Testis (tissue), 2 donors: ENCODE measurements around the gene EPS15.

Source experiments
- POLR2A ChIP-seq: fragments of 450-650 bp; IDR thresholded peaks from one replicate; pipeline ENCODE4 v1.6.1; 2017; ENCODE audit warnings: antibody characterized with exemption, mild to moderate bottlenecking, moderate library complexity
- TF ChIP-seq, protein P1 (sequence below), 3 experiments: fragments of 450-650 bp in 2 of 3; fragments of 200-600 bp in 1 of 3; sonication (generic) in 1 of 3; IDR thresholded peaks; one replicate each; pipeline ENCODE4 v1.5.1; 2016 to 2019; ENCODE audit warnings: antibody characterized with exemption in 3 of 3, mild to moderate bottlenecking in 2 of 3, moderate library complexity in 1 of 3

DNA sequence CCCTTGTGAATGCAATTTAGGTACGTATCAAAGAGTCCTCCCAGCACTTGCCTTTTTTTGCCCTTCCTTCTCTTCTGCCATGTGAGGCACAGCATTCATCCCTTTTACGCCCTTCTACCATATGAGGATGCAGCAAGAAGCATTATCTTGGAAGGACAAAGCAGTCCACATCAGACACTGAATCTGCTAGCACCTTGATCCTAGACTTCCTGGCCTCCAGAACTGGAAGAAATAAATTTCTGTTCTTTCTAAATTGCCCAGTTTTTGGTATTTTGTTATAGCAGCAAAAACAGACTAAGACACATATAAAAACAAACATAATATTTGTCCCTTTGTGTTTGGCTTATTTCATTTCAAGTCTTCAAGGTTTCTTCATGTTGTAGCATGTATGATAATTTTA lies 20.1 kb downstream of the EPS15 start:
- TF ChIP-seq, protein P1, sequence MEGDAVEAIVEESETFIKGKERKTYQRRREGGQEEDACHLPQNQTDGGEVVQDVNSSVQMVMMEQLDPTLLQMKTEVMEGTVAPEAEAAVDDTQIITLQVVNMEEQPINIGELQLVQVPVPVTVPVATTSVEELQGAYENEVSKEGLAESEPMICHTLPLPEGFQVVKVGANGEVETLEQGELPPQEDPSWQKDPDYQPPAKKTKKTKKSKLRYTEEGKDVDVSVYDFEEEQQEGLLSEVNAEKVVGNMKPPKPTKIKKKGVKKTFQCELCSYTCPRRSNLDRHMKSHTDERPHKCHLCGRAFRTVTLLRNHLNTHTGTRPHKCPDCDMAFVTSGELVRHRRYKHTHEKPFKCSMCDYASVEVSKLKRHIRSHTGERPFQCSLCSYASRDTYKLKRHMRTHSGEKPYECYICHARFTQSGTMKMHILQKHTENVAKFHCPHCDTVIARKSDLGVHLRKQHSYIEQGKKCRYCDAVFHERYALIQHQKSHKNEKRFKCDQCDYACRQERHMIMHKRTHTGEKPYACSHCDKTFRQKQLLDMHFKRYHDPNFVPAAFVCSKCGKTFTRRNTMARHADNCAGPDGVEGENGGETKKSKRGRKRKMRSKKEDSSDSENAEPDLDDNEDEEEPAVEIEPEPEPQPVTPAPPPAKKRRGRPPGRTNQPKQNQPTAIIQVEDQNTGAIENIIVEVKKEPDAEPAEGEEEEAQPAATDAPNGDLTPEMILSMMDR (IDR thresholded peaks at IDR 0.05) = no peak
- TF ChIP-seq POLR2A = no peak
